Ishikawa (cell line): ENCODE data around the gene CFAP45.

Source experiments
- CEBPB ChIP-seq: IDR thresholded peaks from 2 replicates; pipeline ENCODE4 v1.6.1; 2012
- CREB1 ChIP-seq: IDR thresholded peaks from 2 replicates; pipeline ENCODE4 v1.6.1; 2012; ENCODE audit warnings: low read depth
- EGR1 ChIP-seq: IDR thresholded peaks from 2 replicates; pipeline ENCODE4 v1.6.1; 2012
- EP300 ChIP-seq: IDR thresholded peaks from 2 replicates; pipeline ENCODE4 v1.6.1; 2012; ENCODE audit warnings: borderline replicate concordance
- FOXM1 ChIP-seq: IDR thresholded peaks from 2 replicates; pipeline ENCODE4 v1.6.1; 2012; ENCODE audit warnings: low read depth, borderline replicate concordance
- MAX ChIP-seq: IDR thresholded peaks from 2 replicates; pipeline ENCODE4 v1.6.1; 2012
- NFIC ChIP-seq: IDR thresholded peaks from 2 replicates; pipeline ENCODE4 v1.6.1; 2012
- RAD21 ChIP-seq: IDR thresholded peaks from 2 replicates; pipeline ENCODE4 v1.6.1; 2012; ENCODE audit warnings: low read depth
- REST ChIP-seq: IDR thresholded peaks from 2 replicates; pipeline ENCODE4 v1.6.1; 2012; ENCODE audit warnings: low read depth, mild to moderate bottlenecking
- TAF1 ChIP-seq: IDR thresholded peaks from 2 replicates; pipeline ENCODE4 v1.6.1; 2012; ENCODE audit warnings: low read depth, mild to moderate bottlenecking
- TCF12 ChIP-seq: IDR thresholded peaks from 2 replicates; pipeline ENCODE4 v1.6.1; 2012; ENCODE audit warnings: low read depth
- TEAD4 ChIP-seq: IDR thresholded peaks from 2 replicates; pipeline ENCODE4 v1.6.1; 2012
- USF1 ChIP-seq: IDR thresholded peaks from 2 replicates; pipeline ENCODE4 v1.6.1; 2012
- YY1 ChIP-seq: IDR thresholded peaks from 2 replicates; pipeline ENCODE4 v1.6.1; 2012; ENCODE audit warnings: low read depth
- ZBTB7A ChIP-seq: IDR thresholded peaks from 2 replicates; pipeline ENCODE4 v1.6.1; 2012; ENCODE audit warnings: low read depth

The CFAP45 gene

DNA sequence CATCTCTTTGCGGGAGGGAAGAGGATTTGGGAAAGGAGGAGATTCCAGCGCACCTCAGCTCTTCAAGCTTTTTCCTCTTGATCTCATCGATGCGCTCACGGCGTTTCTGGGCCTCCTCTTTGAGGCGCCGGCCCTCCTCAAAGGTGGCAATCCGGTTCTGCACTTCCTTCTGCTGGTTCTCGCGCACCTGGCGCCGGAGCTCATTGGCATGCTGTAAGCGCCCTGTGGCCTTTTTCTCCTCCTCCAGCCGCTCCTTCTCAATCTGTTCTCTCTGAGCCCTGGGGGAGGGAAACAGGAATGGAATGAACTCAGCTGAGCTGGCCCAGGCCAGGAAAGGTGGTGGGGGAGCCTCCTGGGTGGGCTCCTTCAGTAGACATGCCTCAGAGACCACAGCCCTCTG is 27.1 kb downstream of the CFAP45 start:
- TF ChIP-seq RAD21, result no peak
- TF ChIP-seq EGR1, result no peak
- no peak for TF ChIP-seq USF1
- no peak for TF ChIP-seq TCF12
- no peak for TF ChIP-seq MAX
- TF ChIP-seq FOXM1, result no peak
- TF ChIP-seq CREB1, result no peak
- TF ChIP-seq TEAD4, result no peak
- no peak for TF ChIP-seq ZBTB7A
- no peak for TF ChIP-seq NFIC
- no peak for TF ChIP-seq TAF1

GRCh38 chr1:159870704-159871103 is 29.3 kb downstream of the CFAP45 start:
- TF ChIP-seq NFIC, result no peak
- no peak for TF ChIP-seq FOXM1
- TF ChIP-seq USF1, result no peak
- no peak for TF ChIP-seq CEBPB
- no peak for TF ChIP-seq TCF12
- no peak for TF ChIP-seq EGR1
- no peak for TF ChIP-seq EP300
- TF ChIP-seq MAX, result no peak
- no peak for TF ChIP-seq CREB1
- no peak for TF ChIP-seq YY1
- TF ChIP-seq TEAD4, result no peak
- TF ChIP-seq TAF1, result no peak
- no peak for TF ChIP-seq REST
- no peak for TF ChIP-seq ZBTB7A
- TF ChIP-seq RAD21, result no peak

DNA sequence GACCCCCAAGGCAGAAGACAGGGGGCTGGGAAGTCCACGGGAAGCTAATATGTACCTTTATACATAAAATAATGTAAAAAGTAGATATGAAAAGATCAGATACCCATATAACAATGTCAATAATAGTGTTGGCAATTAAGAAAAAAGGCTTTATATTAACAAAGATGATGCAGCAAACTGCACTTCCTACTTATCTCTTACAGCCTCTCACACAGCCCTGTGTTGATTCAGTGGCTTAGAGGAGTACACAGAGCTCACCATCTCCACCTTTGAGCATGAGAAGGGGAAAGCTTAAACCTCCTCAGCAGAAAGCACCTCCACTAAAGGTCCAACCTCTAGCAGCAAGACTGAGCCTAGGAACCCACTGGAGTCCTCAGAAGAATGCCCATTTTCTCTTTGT is 30.4 kb downstream of the CFAP45 start:
- TF ChIP-seq FOXM1 (no peak), CEBPB (no peak), CREB1 (no peak), EGR1 (no peak), TEAD4 (no peak), YY1 (no peak), MAX (no peak), ZBTB7A (no peak), REST (no peak), TCF12 (no peak), EP300 (no peak), NFIC (no peak), RAD21 (no peak)

DNA sequence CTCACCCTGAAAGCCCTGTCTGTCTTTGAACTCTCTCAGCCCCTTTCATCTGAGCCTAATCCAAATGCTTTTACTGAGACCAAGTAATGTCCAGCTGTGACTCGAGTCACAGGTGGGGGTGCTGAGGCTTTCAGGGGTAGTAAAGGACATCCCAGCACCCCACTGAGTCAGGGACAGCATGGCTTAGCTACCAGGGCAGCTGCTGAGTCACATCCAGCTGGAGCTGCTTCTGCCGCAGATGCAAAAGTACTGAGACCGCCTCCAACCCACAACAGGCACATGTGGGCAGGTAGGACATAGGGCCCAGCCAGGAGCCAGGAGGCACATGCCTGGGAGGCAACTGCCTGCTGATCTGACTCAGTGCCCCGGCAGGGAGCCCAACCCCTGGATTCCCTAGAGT is 30.8 kb downstream of the CFAP45 start:
- TF ChIP-seq TAF1 (no peak), CEBPB (no peak), MAX (no peak), TCF12 (no peak), FOXM1 (no peak), ZBTB7A (no peak), TEAD4 (no peak), EP300 (no peak), RAD21 (no peak), CREB1 (no peak), USF1 (no peak), EGR1 (no peak), YY1 (no peak), NFIC (no peak), REST (no peak)
